GM12864 (cell line): Measurements from ENCODE around the gene CHST1.

ENCODE experiments used
- DNase-seq: peaks from one replicate; pipeline ENCODE4 v3.0.0-alpha.2; 2011; ENCODE audit warnings: low read depth
- H3K4me3 ChIP-seq: 2 replicates; pipeline ENCODE4 v1.5.1; 2011; ENCODE audit warnings: mild to moderate bottlenecking, low read depth, low read length, control low read depth
- CTCF ChIP-seq: IDR thresholded peaks from 2 replicates; pipeline ENCODE4 v1.5.1; 2011; ENCODE audit warnings: low read depth, mild to moderate bottlenecking, moderate library complexity, low read length, control low read depth, inconsistent platforms; ENCODE audit errors: missing control alignments

The CHST1 gene

DNA sequence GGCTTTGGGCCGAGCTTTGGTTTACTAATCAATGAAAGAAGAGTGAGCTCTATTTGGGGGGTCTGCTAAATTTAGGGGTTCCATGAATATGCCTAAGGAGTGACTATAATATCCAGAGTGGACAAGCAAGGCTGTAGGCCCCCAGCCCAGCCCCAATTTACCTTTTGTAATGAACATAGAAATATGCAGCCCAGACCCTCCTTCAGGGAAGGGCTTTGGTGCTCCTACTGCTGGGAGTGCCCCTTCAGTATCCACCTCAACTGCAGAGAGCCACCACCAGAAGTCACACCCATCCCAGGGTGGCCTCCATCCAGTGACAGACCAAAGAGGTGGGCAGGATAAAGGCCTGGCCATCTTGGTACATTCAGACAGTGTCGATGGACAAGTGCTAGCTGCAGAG lies 43.1 kb downstream of the CHST1 start:
- DNase-seq, result no peak
- no peak for TF ChIP-seq CTCF
- H3K4me3 ChIP-seq, result no peak overlapping the region

- no peak for TF ChIP-seq CTCF
- no peak for DNase-seq
- no peak overlapping the region for H3K4me3 ChIP-seq
Measured at GRCh38 chr11:45621588-45621987, 43.8 kb downstream of the CHST1 start.

DNA sequence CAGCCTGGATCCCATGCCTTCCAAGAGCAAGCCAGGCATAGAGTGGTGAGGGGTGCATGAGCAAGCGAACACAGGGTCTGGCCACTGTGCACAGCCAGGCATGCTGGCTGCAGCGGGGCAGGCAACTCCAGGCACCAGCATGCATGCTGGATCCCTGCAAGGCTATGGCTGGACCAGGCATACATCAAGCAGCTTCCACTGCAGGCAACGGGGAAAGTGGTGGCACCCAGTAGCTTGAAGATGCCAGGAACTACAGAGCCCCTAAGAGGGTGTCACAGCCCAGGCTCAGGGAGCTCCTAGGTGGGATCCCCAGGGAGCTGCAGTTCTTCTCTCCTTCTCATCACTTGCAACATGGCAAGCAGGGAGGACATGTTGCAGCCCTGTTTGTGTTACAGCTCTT lies 45.2 kb downstream of the CHST1 start:
- no peak for TF ChIP-seq CTCF
- no peak overlapping the region for H3K4me3 ChIP-seq
- no peak for DNase-seq

DNA sequence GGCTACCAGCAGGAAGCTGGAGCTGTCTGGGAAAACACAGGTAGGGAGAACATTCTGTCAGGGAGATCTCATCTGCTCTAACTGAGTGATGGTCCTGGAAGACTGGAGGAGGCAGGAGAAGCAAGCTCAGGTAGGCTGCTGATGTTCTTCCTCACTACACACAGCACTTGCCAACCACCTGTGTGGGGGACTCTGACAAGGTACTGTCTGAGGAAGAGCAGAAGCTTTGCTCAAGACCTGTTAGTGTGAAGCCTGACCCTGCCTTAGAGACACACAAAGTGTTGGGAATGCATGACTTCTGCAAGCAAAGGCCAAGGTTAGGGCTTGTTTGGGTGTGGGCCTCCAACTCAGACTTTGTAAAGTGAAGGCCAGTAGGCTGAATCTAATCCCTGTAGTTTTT lies 46.5 kb downstream of the CHST1 start:
- no peak for TF ChIP-seq CTCF
- DNase-seq, result no peak

DNA sequence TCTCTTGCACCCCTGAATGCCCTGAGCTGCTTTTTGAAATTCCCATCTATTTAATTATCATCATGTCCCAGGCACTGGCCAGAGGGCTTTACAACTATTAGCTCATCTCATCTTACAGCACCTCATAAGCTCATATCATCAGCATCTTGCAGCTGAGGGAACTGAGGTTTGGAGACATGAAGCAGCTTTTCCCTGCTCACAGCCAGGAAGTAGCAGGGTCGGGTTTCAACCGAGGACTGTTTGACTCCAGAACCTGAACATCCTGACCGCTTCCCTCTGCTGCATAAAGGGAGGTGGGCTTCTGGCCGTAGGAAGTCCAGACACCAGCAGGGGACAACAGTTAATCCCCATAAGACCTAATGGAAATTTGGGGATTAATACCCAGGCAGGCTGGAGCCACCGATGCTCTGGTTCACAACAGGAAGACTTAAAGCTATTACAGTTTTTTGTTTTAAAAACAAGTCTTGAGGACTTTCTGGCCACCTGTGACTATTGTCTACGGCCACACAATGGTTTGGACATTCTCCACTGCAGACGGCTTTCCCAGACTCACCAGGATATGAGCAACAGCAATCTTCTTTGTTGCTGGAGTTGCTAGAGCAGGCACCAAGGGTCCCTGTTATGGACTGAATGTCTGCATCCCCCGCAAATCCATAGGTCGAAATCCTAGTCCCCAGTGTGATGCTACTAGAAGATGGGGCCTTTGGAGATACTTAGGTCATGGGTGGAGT lies 47.4 kb downstream of the CHST1 start:
- no peak for DNase-seq
- H3K4me3 ChIP-seq, result no peak overlapping the region
- TF ChIP-seq CTCF, result no peak

More for the DNA sequence above, 46.5 kb downstream of the CHST1 start:
- no peak overlapping the region for H3K4me3 ChIP-seq

- no peak overlapping the region for H3K4me3 ChIP-seq
- DNase-seq, result no peak
- TF ChIP-seq CTCF, result no peak
Measured at GRCh38 chr11:45616802-45617549, 48.4 kb downstream of the CHST1 start.

GRCh38 chr11:45615182-45615792 lies 50.1 kb downstream of the CHST1 start:
- H3K4me3 ChIP-seq, result no peak overlapping the region
- DNase-seq, result no peak
- no peak for TF ChIP-seq CTCF
